Tongue (tissue), 2 donors: ENCODE measurements around the gene KRT39. TPM values are rescaled to one million over a fixed set of nuclear protein-coding genes. Genes with fewer than 3 reads are reported as not detected.

Experiments
- small RNA-seq: library from RNA; depleted of rRNA; stranded (forward); fragments of <200 nt; gene quantifications from one replicate; pipeline ENCODE3, GENCODE V24; 2014; ENCODE audit warnings: low replicate concordance
- total RNA-seq: library from RNA; depleted of rRNA; stranded (reverse); fragments of >200 nt; gene quantifications from one replicate; pipeline ENCODE4 v1.2.3, GENCODE V29; 2014

KRT39 gene
- total RNA-seq, 1 donor from 2014 or later = 1.8 TPM

Small RNAs within 50 kb of the gene (small RNA-seq; reads per million reads assigned to genes)
- not detected for gene KRTAP3-4P

Other genes with a start within 250 kb of the KRT39 start
- gene KRT25, start 211.6 kb downstream of the KRT39 start, total RNA-seq = not detected
- not detected for gene KRT26, start 194.7 kb downstream of the KRT39 start, total RNA-seq
- gene KRT27, start 184.4 kb downstream of the KRT39 start, total RNA-seq = not detected
- gene KRT28, start 167.0 kb downstream of the KRT39 start, total RNA-seq = not detected
- 13.6 TPM for gene KRT10, start 144.3 kb downstream of the KRT39 start, total RNA-seq
- not detected for gene KRT12, start 99.7 kb downstream of the KRT39 start, total RNA-seq
- gene KRT20, start 81.7 kb downstream of the KRT39 start, total RNA-seq = 0.51 TPM
- 26.3 TPM for gene KRT23, start 29.3 kb downstream of the KRT39 start, total RNA-seq
- 7.7 TPM for gene KRT40, start 17.4 kb upstream of the KRT39 start, total RNA-seq
- gene KRTAP3-3, start 27.2 kb upstream of the KRT39 start, total RNA-seq = not detected
- gene KRTAP3-2, start 33.0 kb upstream of the KRT39 start, total RNA-seq = not detected
- gene KRTAP3-1, start 42.2 kb upstream of the KRT39 start, total RNA-seq = not detected
- not detected for gene KRTAP1-5, start 60.3 kb upstream of the KRT39 start, total RNA-seq
- gene KRTAP1-4, start 63.2 kb upstream of the KRT39 start, total RNA-seq = not detected
- gene KRTAP1-3, start 67.9 kb upstream of the KRT39 start, total RNA-seq = not detected
- not detected for gene KRTAP1-1, start 74.5 kb upstream of the KRT39 start, total RNA-seq
- not detected for gene KRTAP2-1, start 80.4 kb upstream of the KRT39 start, total RNA-seq
- gene KRTAP2-2, start 88.3 kb upstream of the KRT39 start, total RNA-seq = not detected
- not detected for gene KRTAP2-3, start 93.2 kb upstream of the KRT39 start, total RNA-seq
- not detected for gene KRTAP2-4, start 98.9 kb upstream of the KRT39 start, total RNA-seq
- not detected for gene KRTAP4-7, start 117.2 kb upstream of the KRT39 start, total RNA-seq
- not detected for gene KRTAP4-8, start 131.2 kb upstream of the KRT39 start, total RNA-seq
- not detected for gene KRTAP4-16, start 135.3 kb upstream of the KRT39 start, total RNA-seq
- gene KRTAP4-9, start 138.4 kb upstream of the KRT39 start, total RNA-seq = not detected
- not detected for gene KRTAP4-11, start 151.4 kb upstream of the KRT39 start, total RNA-seq
- not detected for gene KRTAP4-12, start 157.2 kb upstream of the KRT39 start, total RNA-seq
- gene KRTAP4-6, start 173.6 kb upstream of the KRT39 start, total RNA-seq = not detected
- not detected for gene KRTAP4-5, start 182.9 kb upstream of the KRT39 start, total RNA-seq
- gene KRTAP4-4, start 193.8 kb upstream of the KRT39 start, total RNA-seq = not detected
- gene KRTAP4-3, start 201.3 kb upstream of the KRT39 start, total RNA-seq = not detected
- gene KRTAP4-2, start 211.3 kb upstream of the KRT39 start, total RNA-seq = not detected
- gene KRTAP4-1, start 218.0 kb upstream of the KRT39 start, total RNA-seq = not detected
- not detected for gene KRTAP9-1, start 222.9 kb upstream of the KRT39 start, total RNA-seq